Uterus (tissue), 2 donors: ENCODE measurements around the gene SFTPB.
A peak's percentile ranks its signal among the peaks of the same experiment; 100 is the strongest.

Experiments
- CTCF ChIP-seq, 4 experiments: fragments of 200-600 bp in 2 of 4; fragments of 450-650 bp in 2 of 4; sonication (generic) in 2 of 4; IDR thresholded peaks; one replicate each; pipeline ENCODE4 v1.5.1; 2016 to 2019; ENCODE audit warnings: antibody characterized with exemption in 4 of 4, mild to moderate bottlenecking in 2 of 4, moderate library complexity in 1 of 4
- POLR2A ChIP-seq, 2 donors: fragments of 450-650 bp; IDR thresholded peaks; one replicate each; pipeline ENCODE4 v1.6.1; 2016; ENCODE audit warnings: antibody characterized with exemption in 2 of 2, mild to moderate bottlenecking in 1 of 2, moderate library complexity in 1 of 2

- TF ChIP-seq CTCF (IDR thresholded peaks at IDR 0.05) (no peak), POLR2A (IDR thresholded peaks at IDR 0.05) (peak in 1 of 2 donors; percentile 74)
Observed at GRCh38 chr2:85611705-85612587, 56.1 kb downstream of the SFTPB start, which contains the start of gene C2orf68.
